MM.1S (cell line): ENCODE results near the gene ETNK2.

Experiments used
- CTCF ChIP-seq: fragments of 300-600 bp; sonication (generic); IDR thresholded peaks from 2 replicates; pipeline ENCODE4 v1.5.1; 2016; ENCODE audit warnings: antibody characterized with exemption, low read length, mixed read lengths
- EZH2phosphoT487 ChIP-seq: fragments of 300-600 bp; sonication (generic); IDR thresholded peaks from 2 replicates; pipeline ENCODE4 v1.6.1; 2018; ENCODE audit warnings: antibody characterized with exemption, low read length

GRCh38 chr1:204106825-204107224 lies 45.0 kb downstream of the ETNK2 start:
- TF ChIP-seq CTCF (no peak), EZH2phosphoT487 (no peak)
